HepG2 (cell line): Measurements from ENCODE around the gene TELO2. TPM values are rescaled to one million over a fixed set of nuclear protein-coding genes. Genes with fewer than 3 reads are reported as not detected.

Source experiments
- ATAC-seq: fragments of 200-7000 bp; cut with Tn5 transposase; 3 replicates; pipeline ENCODE4 v1.9.1; 2020; ENCODE audit warnings: mild to moderate bottlenecking, moderate library complexity
- BruUV-seq: library from RNA; stranded (reverse); fragments of 400-500 nt; replicated peaks from 2 replicates; lab custom pipeline; 2021; lab: Mats Ljungman, UMichigan
- CTCF ChIA-PET: fragments of 300-600 bp; formaldehyde crosslinking; extraction: SDS; loops from one replicate; lab custom pipeline; 2021; ENCODE audit warnings: low total read pairs, inconsistent platforms, low intra/inter-chr PET ratio; lab: Yijun Ruan, JAX
- POLR2A ChIA-PET: fragments of 350-600 bp; sonication (Branson Sonifier 250); formaldehyde crosslinking; loops from one replicate; lab custom pipeline; 2020; ENCODE audit warnings: antibody characterized with exemption, inconsistent platforms; lab: Yijun Ruan, JAX
- DNase-seq: peaks from one replicate; pipeline ENCODE4 v3.0.0-alpha.2; 2015; ENCODE audit warnings: low spot score
- FAIRE-seq: peaks from 3 replicates; lab custom pipeline; 2011; peaks lifted over from hg19 to GRCh38; lab: Jason Lieb, UNC
- H2AFZ ChIP-seq: one replicate; pipeline ENCODE4 v1.6.1; 2011; ENCODE audit warnings: low read length, inconsistent platforms
- H3K27ac ChIP-seq: fragments of 300-600 bp; 3 replicates; pipeline ENCODE4 v1.8.0; 2011; ENCODE audit warnings: mixed run types, mild to moderate bottlenecking, mixed read lengths, low read length, inconsistent platforms; ENCODE audit not compliant: insufficient read depth; ENCODE audit errors: extremely low read length
- H3K27me3 ChIP-seq, 2 experiments: fragments of 200-600 bp in 1 of 2; 2 replicates in 1 of 2; 3 replicates in 1 of 2; pipeline versions ENCODE4 v1.6.0 to v1.8.0; 2011; ENCODE audit warnings: low read length in 2 of 2, mild to moderate bottlenecking in 2 of 2, moderate library complexity in 2 of 2, inconsistent platforms in 1 of 2; ENCODE audit not compliant: insufficient read depth in 2 of 2, control insufficient read depth in 1 of 2
- H3K36me3 ChIP-seq, 2 experiments: fragments of 200-600 bp in 1 of 2; replicated peaks in 1 of 2; 2 replicates in 1 of 2; 3 replicates in 1 of 2; pipeline versions ENCODE4 v1.5.1 to v1.8.0; 2011; ENCODE audit warnings: low read length in 2 of 2, inconsistent platforms in 1 of 2; ENCODE audit not compliant: insufficient read depth in 2 of 2, control insufficient read depth in 1 of 2
- H3K4me1 ChIP-seq: 2 replicates; pipeline ENCODE4 v1.5.1; 2012; ENCODE audit warnings: low read length, inconsistent platforms; ENCODE audit not compliant: insufficient read depth
- H3K4me2 ChIP-seq: 2 replicates; pipeline ENCODE4 v1.6.0; 2011; ENCODE audit warnings: low read depth, low read length, inconsistent platforms
- H3K4me3 ChIP-seq, 3 experiments: fragments of 200-600 bp in 1 of 3; sonication (generic), shearing (Covaris generic) in 1 of 3; replicated peaks in 1 of 3; 2 replicates each; pipeline ENCODE4 v1.5.1; 2011 to 2016; ENCODE audit warnings: low read length in 3 of 3, inconsistent platforms in 2 of 3, low read depth in 2 of 3, mild to moderate bottlenecking in 2 of 3, control low read depth in 1 of 3, mixed read lengths in 1 of 3; ENCODE audit not compliant: insufficient read depth in 1 of 3
- H3K79me2 ChIP-seq: one replicate; pipeline ENCODE4 v1.6.1; 2011; ENCODE audit warnings: low read length, inconsistent platforms; ENCODE audit not compliant: insufficient read depth
- H3K9ac ChIP-seq: 2 replicates; pipeline ENCODE4 v1.6.0; 2011; ENCODE audit warnings: mild to moderate bottlenecking, low read depth, low read length, inconsistent platforms; ENCODE audit not compliant: insufficient read depth
- H3K9me3 ChIP-seq: 2 replicates; pipeline ENCODE4 v1.5.1; 2012; ENCODE audit warnings: mild to moderate bottlenecking, low read length
- H4K20me1 ChIP-seq: 2 replicates; pipeline ENCODE4 v1.6.0; 2011; ENCODE audit warnings: inconsistent platforms, mild to moderate bottlenecking, low read length, moderate library complexity; ENCODE audit not compliant: insufficient read depth
- AGO2 ChIP-seq: fragments of 200-400 bp; formaldehyde crosslinking; optimal IDR thresholded peaks from 2 replicates; pipeline ENCODE3; 2017; ENCODE audit warnings: mild to moderate bottlenecking, low read depth, low read length, moderate library complexity
- NBN ChIP-seq: fragments of 450-650 bp; conservative IDR thresholded peaks from 2 replicates; pipeline ENCODE4 v1.6.1; 2017
- PAWR ChIP-seq: sonication (generic); formaldehyde crosslinking; IDR thresholded peaks from 2 replicates; pipeline ENCODE4 v1.4.0; 2020; ENCODE audit warnings: missing genetic modification reagents, mild to moderate bottlenecking, borderline replicate concordance
- SIN3B ChIP-seq: fragments of 150-350 bp; IDR thresholded peaks from 2 replicates; pipeline ENCODE4 v1.6.1; 2014; ENCODE audit warnings: low read length
- SIX4 ChIP-seq: sonication (generic); formaldehyde crosslinking; IDR thresholded peaks from 2 replicates; pipeline ENCODE4 v1.4.0; 2020; ENCODE audit warnings: missing genetic modification reagents
- SMARCC2 ChIP-seq: fragments of 450-650 bp; IDR thresholded peaks from 2 replicates; pipeline ENCODE4 v1.6.1; 2017; ENCODE audit warnings: antibody characterized with exemption, mild to moderate bottlenecking
- ZFP1 ChIP-seq: IDR thresholded peaks from 2 replicates; pipeline ENCODE4 v1.6.1; 2016
- ZIK1 ChIP-seq: sonication (generic); formaldehyde crosslinking; IDR thresholded peaks from 2 replicates; pipeline ENCODE4 v1.5.0; 2020; ENCODE audit warnings: mild to moderate bottlenecking, low read depth, missing genetic modification reagents, borderline replicate concordance
- ZNF136 ChIP-seq: sonication (generic); formaldehyde crosslinking; IDR thresholded peaks from 2 replicates; pipeline ENCODE4 v1.8.1; 2022; ENCODE audit warnings: low read depth, mild to moderate bottlenecking, moderate library complexity, missing genetic modification reagents
- ZNF83 ChIP-seq: sonication (generic); formaldehyde crosslinking; IDR thresholded peaks from 2 replicates; pipeline ENCODE4 v1.4.0; 2020; ENCODE audit warnings: missing genetic modification reagents, mild to moderate bottlenecking, borderline replicate concordance
- WGBS: methylation state at CpG from one replicate; pipeline ENCODE4 v1.1.6; 2017; ENCODE audit warnings: low lambda C conversion rate; 5-methylcytosine and 5-hydroxymethylcytosine counted together
- in situ Hi-C: cut with HindIII; loops from 2 replicates; pipeline ENCODE4 v1.10.0; 2017; ENCODE audit warnings: low pct_unique_long_range_greater_than_20kb; ENCODE audit not compliant: extremely low pct_ligation_motif_present
- intact Hi-C: fragments of 100-400 bp; cut with micrococcal nuclease; formaldehyde crosslinking; loops from one replicate; pipeline ENCODE4 v1.10.0; 2022; ENCODE audit not compliant: unreplicated experiment
- polyA plus RNA-seq, 8 experiments: library from polyadenylated mRNA; depleted of rRNA in 3 of 8; stranded (reverse) in 7 of 8; unstranded in 1 of 8; fragments of >200 nt; fragmentation: Illumina TruSeq in 4 of 8; extraction: Trizol in 4 of 8; gene quantifications; 2 replicates each; pipeline versions ENCODE4 v1.2.1 to v1.2.3, GENCODE V29; 2011 to 2016; ENCODE audit warnings: low read depth in 4 of 8, missing spikeins in 1 of 8, mixed read lengths in 1 of 8; ENCODE audit not compliant: insufficient read depth in 1 of 8
- total RNA-seq, 5 experiments: library from RNA; depleted of rRNA; stranded (reverse); fragments of >200 nt; fragmentation: Illumina TruSeq; extraction: Trizol; gene quantifications; 2 replicates each; pipeline ENCODE4 v1.2.3, GENCODE V29; 2016; ENCODE audit warnings: low read depth in 1 of 5
- TF ChIP-seq, protein P1 (sequence below): sonication (generic); formaldehyde crosslinking; IDR thresholded peaks from 2 replicates; pipeline ENCODE4 v1.5.0; 2020; ENCODE audit warnings: mild to moderate bottlenecking, low read depth, missing genetic modification reagents, borderline replicate concordance

The TELO2 gene
- total and polyA plus RNA-seq, 2 of the 13 experiments (the other 11 are each of a cell fraction or from before 2014, with no cell fraction given), result 10.1 to 17.9 TPM

DNA sequence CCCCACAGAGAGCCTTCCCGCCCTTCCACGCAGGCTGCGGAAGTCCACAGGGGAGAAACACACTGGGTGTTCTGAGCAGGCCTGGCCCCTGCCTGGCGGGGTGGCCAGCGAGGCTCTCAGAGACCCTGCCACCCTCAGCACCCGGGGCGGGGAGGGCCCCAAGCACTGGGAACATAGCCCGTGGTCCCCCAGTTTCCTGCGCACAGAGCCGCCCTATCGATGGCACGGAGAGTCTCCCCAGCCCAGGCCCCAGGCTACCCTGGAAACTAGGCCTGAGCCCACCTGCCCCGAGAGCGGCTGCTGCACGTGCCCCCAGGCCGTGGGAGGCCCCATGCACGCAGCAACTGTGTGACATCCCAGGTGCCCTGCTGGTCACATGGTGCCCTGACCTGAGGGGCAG, 38.6 kb upstream of the TELO2 start:
- ATAC-seq, result no peak
- Histone ChIP-seq H3K27ac (no peak overlapping the region), H3K9me3 (no peaks in the 10 kb centered on the region), H3K4me1 (no peaks in the 10 kb centered on the region), H2AFZ (no peak overlapping the region), H3K4me3 (no peak overlapping the region), H3K36me3 (peaks cover 11 to 23% of the 10 kb centered on the region in 2 experiments; a peak in 4 of 5 replicates), H3K79me2 (no peaks in the 10 kb centered on the region), H3K9ac (no peak overlapping the region), H3K4me2 (no peak overlapping the region), H3K27me3 (no peaks in the 10 kb centered on the region), H4K20me1 (no peaks in the 10 kb centered on the region)
- WGBS, result 96% methylated on average over 4 of the region's 17 CpGs
- TF ChIP-seq AGO2 (peak; percentile 41), ZNF83 (CRISPR knock-in tag) (no peak)
- BruUV-seq, result no TSS peak
- intact Hi-C loops, result no loop called here
- ChIA-PET POLR2A (no interaction called here), CTCF (no interaction called here)
- no peak for DNase-seq
- in situ Hi-C loops, result no loop called here
- FAIRE-seq, result no peak

- TF ChIP-seq PAWR (CRISPR knock-in tag) (no peak), NBN (no peak), ZNF136 (CRISPR knock-in tag) (no peak), ZFP1 (no peak), SIX4 (CRISPR knock-in tag) (no peak), SMARCC2 (no peak), ZIK1 (CRISPR knock-in tag) (no peak), SIN3B (no peak)
- TF ChIP-seq, protein P1, sequence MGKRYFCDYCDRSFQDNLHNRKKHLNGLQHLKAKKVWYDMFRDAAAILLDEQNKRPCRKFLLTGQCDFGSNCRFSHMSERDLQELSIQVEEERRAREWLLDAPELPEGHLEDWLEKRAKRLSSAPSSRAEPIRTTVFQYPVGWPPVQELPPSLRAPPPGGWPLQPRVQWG (CRISPR knock-in tag), result no peak
- Histone ChIP-seq H3K9me3 (no peaks in the 10 kb centered on the region), H3K4me1 (no peaks in the 10 kb centered on the region), H3K36me3 (peaks cover 13 to 29% of the 10 kb centered on the region in 2 experiments; a peak in 4 of 5 replicates), H2AFZ (no peak overlapping the region), H3K27me3 (no peaks in the 10 kb centered on the region), H3K4me3 (no peak overlapping the region), H3K27ac (no peak overlapping the region), H3K79me2 (no peaks in the 10 kb centered on the region), H4K20me1 (no peaks in the 10 kb centered on the region), H3K4me2 (no peak overlapping the region), H3K9ac (no peak overlapping the region)
- intact Hi-C loops, result no loop called here
- BruUV-seq, result no TSS peak
- WGBS, result 90% methylated on average over 17 of the region's 41 CpGs
- DNase-seq (no peak), ATAC-seq (no peak), FAIRE-seq (no peak)
- ChIA-PET POLR2A (no interaction called here), CTCF (no interaction called here)
- in situ Hi-C loops, result no loop called here
Measured at GRCh38 chr16:1455190-1456171, 37.7 kb upstream of the TELO2 start.
